WERI-Rb-1 (cell line): ENCODE measurements around the gene HNRNPF.
"Not testable (repeated sequence)": the region's sequence is repeated elsewhere in the genome, so short reads cannot be mapped to it uniquely, and the experiment has no call there.

Experiments used
- DNase-seq: peaks from one replicate; pipeline ENCODE4 v3.0.0-alpha.2; 2020
- H3K27ac ChIP-seq: fragments of 250-450 bp; sonication (Bioruptor Pico); 2 replicates; pipeline ENCODE4 v1.5.1; 2020; ENCODE audit warnings: mild to moderate bottlenecking, moderate library complexity
- H3K27me3 ChIP-seq: fragments of 250-450 bp; sonication (Bioruptor Pico); 2 replicates; pipeline ENCODE4 v1.5.1; 2021; ENCODE audit warnings: mild to moderate bottlenecking, low read depth, moderate library complexity; ENCODE audit not compliant: insufficient read depth, severe bottlenecking
- H3K36me3 ChIP-seq: fragments of 250-450 bp; sonication (Bioruptor Pico); 2 replicates; pipeline ENCODE4 v1.5.1; 2020; ENCODE audit warnings: mild to moderate bottlenecking, moderate library complexity
- H3K4me3 ChIP-seq: 2 replicates; pipeline ENCODE4 v1.5.1; 2011; ENCODE audit warnings: low read depth, mild to moderate bottlenecking, control low read depth, low read length
- H3K9me3 ChIP-seq: fragments of 250-450 bp; sonication (Bioruptor Pico); 2 replicates; pipeline ENCODE4 v1.5.1; 2021; ENCODE audit warnings: mild to moderate bottlenecking, moderate library complexity; ENCODE audit not compliant: severe bottlenecking
- TF ChIP-seq, protein P1 (sequence below): IDR thresholded peaks from 2 replicates; pipeline ENCODE4 v1.5.1; 2011; ENCODE audit warnings: low read depth, mild to moderate bottlenecking, control low read depth, inconsistent platforms, low read length

HNRNPF gene

DNA sequence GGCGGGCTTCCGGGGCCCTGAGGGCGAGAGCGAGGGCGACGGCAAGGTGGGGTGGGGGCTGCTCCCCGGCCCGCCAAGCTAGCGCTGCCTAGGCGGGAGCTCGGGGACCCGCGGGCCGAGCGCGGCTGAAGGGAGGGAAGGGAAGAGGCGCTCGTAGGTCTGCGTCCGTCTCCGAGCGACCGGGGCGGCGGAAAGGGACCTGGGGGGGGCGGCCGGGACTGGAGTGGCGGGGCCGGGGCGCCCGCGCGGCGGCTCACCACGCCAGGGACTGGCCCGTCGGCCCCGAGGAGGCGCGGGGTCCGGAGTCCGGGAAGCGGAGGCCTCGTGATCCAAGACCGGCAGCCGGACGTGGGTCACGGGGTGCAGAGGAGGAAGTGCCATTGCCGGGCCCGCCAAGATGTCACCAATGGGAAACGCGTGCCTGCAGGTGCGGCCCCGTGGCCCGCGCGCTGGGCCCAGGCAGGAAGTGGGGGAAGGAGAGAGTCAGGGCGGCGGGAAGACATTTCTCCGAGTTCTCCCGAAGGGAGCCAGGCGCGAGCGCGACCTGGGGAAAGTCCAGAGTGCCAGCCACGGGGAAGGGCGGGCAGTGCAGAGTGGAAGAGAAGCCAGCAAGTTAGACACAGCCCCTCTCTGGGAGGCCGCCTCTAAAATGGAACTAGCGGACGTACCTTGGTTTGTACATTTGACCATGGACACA, 11.9 kb downstream of the HNRNPF start:
- Histone ChIP-seq H3K9me3 (no peaks in the 10 kb centered on the region), H3K36me3 (peaks cover 64% of the 10 kb centered on the region), H3K27ac (peak overlapping the region; percentile 98), H3K27me3 (no peaks in the 10 kb centered on the region), H3K4me3 (peak overlapping the region; percentile 81)
- TF ChIP-seq, protein P1, sequence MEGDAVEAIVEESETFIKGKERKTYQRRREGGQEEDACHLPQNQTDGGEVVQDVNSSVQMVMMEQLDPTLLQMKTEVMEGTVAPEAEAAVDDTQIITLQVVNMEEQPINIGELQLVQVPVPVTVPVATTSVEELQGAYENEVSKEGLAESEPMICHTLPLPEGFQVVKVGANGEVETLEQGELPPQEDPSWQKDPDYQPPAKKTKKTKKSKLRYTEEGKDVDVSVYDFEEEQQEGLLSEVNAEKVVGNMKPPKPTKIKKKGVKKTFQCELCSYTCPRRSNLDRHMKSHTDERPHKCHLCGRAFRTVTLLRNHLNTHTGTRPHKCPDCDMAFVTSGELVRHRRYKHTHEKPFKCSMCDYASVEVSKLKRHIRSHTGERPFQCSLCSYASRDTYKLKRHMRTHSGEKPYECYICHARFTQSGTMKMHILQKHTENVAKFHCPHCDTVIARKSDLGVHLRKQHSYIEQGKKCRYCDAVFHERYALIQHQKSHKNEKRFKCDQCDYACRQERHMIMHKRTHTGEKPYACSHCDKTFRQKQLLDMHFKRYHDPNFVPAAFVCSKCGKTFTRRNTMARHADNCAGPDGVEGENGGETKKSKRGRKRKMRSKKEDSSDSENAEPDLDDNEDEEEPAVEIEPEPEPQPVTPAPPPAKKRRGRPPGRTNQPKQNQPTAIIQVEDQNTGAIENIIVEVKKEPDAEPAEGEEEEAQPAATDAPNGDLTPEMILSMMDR: no peak
- peak; percentile 95 for DNase-seq

DNA sequence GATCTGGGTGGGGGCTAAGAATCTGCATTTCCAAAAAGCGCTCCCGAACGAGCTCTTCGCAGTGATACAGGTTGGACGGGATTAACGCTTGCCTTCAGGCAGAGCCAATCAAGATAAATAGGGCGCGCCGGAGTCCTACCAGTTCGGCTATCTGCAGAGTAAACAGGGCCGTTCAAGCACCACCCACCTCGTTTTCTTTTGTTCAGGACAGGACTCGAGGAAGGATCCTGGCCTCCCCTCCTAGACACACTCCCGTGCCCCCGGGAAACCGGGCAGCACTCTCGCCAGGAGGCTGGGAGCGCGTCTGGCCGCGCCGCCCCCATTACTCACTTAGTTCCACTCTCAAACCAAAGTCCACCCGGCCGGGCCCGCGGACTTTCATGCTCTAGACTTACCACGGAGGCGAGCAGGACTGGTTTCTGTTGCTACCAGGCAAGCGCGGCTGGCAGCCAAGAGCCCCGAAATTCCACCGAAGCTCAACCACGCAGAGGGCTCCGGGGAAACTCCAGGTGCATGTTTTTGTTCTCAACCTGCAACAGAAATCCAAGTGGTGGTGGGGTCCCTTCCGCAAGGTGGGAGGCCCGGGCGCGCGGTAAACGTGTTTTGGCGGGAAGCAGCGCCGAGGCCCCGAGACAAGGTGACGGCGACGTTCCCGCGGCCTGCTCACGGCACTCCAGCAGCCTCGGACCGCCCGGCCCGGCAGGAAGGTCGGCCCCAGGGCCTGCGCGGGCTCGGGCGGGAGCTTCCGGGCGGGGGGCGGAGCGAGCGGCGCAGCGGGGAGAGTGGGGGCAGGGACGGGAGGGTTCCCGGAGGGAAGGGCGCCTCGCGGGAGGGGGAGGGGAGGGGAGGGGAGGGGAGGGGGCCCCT, 12.7 kb downstream of the HNRNPF start:
- Histone ChIP-seq H3K9me3 (no peaks in the 10 kb centered on the region), H3K36me3 (peaks cover 67% of the 10 kb centered on the region), H3K4me3 (peak overlapping the region; percentile 81), H3K27ac (peak overlapping the region; percentile 98), H3K27me3 (no peaks in the 10 kb centered on the region)
- TF ChIP-seq, protein P1: no peak
- DNase-seq: peak; percentile 88

DNA sequence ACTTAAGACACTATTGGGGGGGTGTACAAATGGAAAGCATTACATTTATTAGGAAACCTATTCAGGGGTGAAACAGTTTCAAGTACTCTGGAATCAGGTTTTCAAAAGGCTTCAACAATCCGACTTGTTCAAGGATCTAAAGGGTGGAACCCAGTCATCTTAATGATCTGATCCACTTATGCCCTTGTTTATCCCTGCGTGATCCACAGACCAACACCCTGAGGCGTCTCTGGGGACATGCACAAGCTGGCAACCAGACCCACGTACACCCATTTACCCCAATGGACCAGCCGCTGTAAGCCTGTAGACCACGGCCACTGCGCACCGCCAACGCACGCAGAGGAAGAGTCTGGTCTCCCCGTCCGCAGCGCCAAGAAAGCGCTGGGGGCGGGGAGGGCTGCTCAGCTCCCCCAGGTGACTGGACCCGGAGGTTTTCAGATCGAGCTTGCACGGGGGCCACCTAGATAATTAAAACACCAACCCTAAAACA, 13.4 kb downstream of the HNRNPF start:
- Histone ChIP-seq H3K27me3 (no peaks in the 10 kb centered on the region), H3K9me3 (no peaks in the 10 kb centered on the region), H3K27ac (peak overlapping the region; percentile 98), H3K36me3 (peaks cover 71% of the 10 kb centered on the region), H3K4me3 (peak overlapping the region; percentile 81)
- TF ChIP-seq, protein P1: no peak
- peak; percentile 63 for DNase-seq

DNA sequence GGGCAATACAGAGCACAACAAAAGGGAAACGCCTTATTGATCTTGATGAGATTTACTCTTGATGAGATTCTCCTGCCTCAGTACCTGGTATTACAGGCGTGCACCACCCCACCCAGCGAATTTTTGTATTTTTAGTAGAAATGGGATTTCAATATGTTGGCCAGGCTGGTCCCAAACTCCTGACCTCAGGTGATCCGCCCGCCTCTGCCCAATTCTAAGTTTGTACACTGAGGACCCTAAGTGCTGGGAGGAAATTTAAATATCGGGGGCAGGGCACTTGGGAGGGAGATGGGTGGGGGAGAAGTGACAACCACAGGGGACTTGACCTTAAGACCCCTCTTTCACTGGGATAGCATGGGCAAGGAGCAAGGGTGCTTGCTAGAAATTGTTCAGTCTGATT, 14.1 kb downstream of the HNRNPF start:
- TF ChIP-seq, protein P1: no peak
- no peaks in the 10 kb centered on the region for H3K27me3 ChIP-seq
- peaks cover 78% of the 10 kb centered on the region for H3K36me3 ChIP-seq
- no peak for DNase-seq
- H3K4me3 ChIP-seq: peak overlapping the region; percentile 81
- H3K27ac ChIP-seq: peak overlapping the region; percentile 98
- no peaks in the 10 kb centered on the region for H3K9me3 ChIP-seq

DNA sequence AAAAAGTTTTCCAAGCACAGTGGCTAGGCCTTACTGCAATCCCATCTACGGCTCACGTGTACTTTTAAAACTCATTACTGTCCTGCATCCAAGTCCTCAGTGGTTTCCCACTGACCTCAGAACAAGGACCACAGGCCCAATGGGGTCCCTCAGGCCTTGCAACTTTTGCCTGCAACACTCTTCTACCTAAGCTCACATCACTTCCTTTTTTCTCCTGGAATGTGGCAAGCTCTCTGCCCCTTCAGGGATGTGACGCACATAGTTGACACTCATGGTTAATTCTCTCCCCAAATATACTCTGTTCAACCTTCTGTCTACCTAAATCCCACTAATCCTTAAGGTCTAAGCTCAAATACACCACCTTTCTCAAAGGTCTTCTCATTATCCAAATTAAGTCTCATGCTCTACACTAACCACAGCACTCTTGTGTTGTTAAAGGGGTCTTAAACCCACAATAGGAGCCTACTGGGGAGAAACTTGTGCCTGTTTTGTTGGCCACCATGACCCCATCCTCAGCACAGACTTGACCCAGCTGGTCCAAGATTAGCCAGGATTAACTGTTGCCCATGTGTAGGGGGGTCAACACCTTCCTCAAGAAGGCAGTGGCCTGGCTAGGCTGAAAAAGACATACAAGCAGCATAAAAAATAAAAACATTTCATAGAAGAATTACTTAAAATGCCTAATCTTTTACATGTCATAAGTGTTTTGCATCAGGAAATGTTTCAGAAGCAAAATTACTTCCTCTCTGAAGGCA, 15.2 kb downstream of the HNRNPF start:
- peak overlapping the region; percentile 98 for H3K27ac ChIP-seq
- DNase-seq: peak; percentile 60
- TF ChIP-seq, protein P1: no peak
- peaks cover 82% of the 10 kb centered on the region for H3K36me3 ChIP-seq
- no peaks in the 10 kb centered on the region for H3K27me3 ChIP-seq
- H3K9me3 ChIP-seq: no peaks in the 10 kb centered on the region
- H3K4me3 ChIP-seq: peak overlapping the region; percentile 81

DNA sequence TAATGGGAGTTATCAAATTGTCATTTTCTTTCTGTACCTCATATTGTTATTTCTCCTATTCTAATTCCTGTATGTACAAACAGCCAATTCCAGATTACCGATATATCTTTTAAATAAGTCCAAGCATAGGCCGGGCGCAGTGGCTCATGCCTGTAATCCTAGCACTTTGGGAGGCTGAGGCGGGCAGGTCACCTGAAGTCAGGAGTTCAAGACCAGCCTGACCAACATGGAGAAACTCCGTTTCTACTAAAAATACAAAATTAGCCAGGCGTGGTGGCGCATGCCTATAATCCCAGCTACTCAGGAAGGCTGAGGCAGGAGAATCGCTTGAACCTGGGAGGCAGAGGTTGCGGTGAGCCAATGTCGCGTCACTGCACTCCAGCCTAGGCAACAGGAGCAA, 15.8 kb downstream of the HNRNPF start:
- not testable (repeated sequence) for DNase-seq

More for the DNA sequence above, 15.8 kb downstream of the HNRNPF start:
- not testable (repeated sequence) for H3K4me3 ChIP-seq, H3K27me3 ChIP-seq, H3K9me3 ChIP-seq
- Histone ChIP-seq H3K27ac (peak overlapping the region; percentile 20), H3K36me3 (peaks cover 84% of the 10 kb centered on the region)
